Umbilical cord (tissue), 2 donors: ENCODE data around the gene RAB3D. TPM values are rescaled to one million over a fixed set of nuclear protein-coding genes. Genes with fewer than 3 reads are reported as not detected.
"Not testable (repeated sequence)": the region's sequence is repeated elsewhere in the genome, so short reads cannot be mapped to it uniquely, and the experiment has no call there.

Experiments used
- DNase-seq: peaks from one replicate; pipeline ENCODE4 v3.0.0-alpha.2; 2015; ENCODE audit warnings: low spot score
- total RNA-seq: library from RNA; depleted of rRNA; stranded (reverse); fragments of >200 nt; gene quantifications from one replicate; pipeline ENCODE4 v1.2.3, GENCODE V29; 2014; ENCODE audit warnings: low replicate concordance; ENCODE audit not compliant: insufficient read depth

RAB3D gene
- total RNA-seq, 1 donor from 2014 or later, result 22.4 TPM

DNA sequence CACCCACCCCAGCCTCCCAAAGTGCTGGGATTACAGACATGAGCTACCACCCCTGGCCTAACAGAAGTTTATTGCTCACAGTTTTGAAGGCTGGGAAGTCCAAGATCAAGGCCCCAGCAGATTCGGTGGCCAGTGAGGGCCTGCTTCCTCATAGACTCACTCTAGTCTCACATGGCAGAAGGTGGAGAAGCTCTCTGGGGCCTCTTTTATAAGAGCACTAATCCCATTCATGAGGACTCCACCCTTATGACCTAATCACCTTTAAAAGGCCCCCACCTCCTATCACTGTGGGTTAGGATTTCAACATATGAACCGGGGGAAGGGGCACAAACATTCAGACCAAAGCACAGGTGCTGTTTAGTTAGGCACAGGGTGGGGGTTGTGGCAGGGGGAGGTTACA lies 28.1 kb upstream of the RAB3D start:
- no peak for DNase-seq

DNA sequence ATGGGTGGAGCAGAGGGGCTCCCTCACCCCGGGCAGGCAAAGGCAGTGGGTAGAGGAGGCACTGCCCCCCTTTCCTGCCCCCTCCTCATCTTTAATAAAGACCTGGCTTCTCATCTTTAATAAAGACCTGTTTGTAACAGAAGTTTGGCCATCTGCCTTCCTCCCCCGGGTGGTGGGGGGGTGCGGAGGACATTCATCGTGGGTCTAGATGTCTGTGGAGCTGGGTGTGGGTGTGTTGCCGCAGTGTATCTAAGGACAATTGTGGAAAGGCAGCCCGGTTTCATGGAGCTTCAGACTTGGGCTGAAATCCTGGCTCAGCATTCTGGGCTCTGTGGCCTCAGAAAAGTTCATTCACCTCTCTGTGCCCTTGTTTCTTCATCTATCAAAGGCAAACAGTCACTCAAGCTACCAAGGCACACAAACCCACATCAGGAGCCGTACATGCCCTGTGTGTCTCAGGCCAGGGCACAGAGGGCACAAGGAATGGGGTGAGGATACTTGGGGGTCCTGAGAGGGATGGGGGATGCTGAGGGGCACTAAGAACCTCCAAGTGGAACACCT lies 26.2 kb upstream of the RAB3D start:
- DNase-seq, result no peak

GRCh38 chr19:11364935-11365334 lies 25.5 kb upstream of the RAB3D start:
- DNase-seq, result no peak

- no peak for DNase-seq
These were observed 24.9 kb upstream of the RAB3D start for GRCh38 chr19:11364296-11364904.

- no peak for DNase-seq
These were observed 24.4 kb upstream of the RAB3D start for GRCh38 chr19:11363881-11364280.

DNA sequence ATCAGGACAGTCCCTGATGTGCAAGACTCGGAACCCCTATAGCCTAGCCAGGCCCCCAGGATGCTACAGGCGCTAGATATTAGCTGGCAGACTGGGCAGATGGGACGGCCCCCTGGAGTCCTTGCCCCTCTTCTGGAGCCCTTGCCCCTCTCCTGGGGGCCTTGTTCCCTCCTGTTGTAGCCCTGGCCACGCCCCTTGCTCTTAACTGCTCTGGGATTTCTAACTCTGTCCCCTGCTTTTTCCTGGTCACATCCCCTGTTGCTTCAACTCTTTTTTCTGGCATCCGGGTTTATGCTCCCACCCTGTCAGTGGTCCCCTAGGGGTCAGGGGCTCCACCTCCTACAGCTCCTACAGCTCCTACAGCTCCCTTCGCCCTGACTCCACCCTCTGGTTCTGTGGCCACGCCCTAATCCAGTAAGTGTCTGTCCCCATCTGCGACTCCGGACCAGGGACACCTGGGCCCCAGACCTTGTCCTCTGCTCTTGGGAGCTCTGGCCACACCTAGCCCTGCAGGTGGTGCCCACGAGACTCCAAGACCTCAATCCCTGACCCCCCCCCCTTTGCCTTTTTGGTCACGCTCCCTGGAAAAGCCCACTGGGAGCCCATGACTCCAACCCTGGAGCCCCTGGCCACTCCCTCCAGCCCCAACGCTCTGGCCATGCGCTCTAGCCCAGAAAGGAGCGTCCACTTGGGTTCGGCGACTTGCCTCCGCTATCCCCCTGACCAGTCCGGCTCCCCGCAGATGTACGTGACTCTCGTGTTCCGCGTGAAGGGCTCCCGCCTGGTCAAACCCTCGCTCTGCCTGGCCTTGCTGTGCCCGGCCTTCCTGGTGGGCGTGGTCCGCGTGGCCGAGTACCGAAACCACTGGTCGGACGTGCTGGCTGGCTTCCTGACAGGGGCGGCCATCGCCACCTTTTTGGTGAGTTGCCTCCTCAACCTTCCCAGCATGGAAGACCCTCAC lies 22.6 kb upstream of the RAB3D start:
- DNase-seq, result no peak

DNA sequence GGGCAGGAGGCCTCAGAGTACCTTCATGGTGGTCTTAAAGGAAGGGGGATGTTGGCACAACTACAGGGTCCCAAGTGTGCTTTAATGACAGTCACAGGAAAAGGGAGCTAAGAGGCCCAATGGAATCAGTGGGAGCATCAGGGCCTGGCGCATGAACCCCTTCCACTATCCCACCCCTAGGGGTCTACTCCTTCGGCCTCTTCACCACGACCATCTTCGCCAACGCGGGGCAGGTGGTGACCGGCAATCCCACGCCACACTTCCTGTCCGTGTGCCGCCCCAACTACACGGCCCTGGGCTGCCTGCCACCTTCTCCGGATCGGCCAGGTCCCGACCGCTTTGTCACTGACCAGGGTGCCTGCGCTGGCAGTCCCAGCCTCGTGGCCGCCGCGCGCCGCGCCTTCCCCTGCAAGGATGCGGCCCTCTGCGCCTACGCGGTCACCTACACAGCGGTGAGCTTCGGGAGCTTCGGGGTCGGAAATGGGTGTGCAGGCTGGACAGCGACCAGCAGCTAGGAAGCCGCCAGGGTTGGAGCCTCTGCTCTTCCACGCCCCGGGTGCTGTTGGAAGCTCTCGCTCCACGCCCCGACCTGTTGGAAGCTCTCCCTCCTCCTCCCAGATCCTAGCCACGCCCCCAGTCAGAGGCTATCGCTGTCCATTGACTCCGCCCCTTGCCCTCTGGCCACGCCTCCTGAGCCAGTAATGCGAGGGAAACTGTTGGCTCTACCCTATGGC lies 21.7 kb upstream of the RAB3D start:
- DNase-seq, result no peak

DNA sequence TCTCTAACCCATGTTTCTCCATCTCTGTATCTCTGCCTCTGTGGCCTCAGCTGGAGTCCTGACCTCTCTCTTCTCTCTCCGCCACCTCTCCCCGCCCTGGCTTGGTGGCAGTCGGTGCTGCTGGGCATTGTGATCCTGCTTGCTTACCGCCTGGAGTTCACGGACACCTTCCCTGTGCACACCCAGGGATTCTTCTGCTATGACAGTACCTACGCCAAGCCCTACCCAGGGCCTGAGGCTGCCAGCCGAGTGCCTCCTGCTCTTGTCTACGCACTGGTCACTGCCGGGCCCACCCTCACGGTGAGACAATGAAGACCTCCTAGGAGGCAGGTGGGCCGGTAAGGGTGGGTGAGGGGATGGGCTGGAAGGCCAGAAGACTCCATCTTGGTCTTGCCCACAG lies 20.0 kb upstream of the RAB3D start:
- DNase-seq, result no peak

DNA sequence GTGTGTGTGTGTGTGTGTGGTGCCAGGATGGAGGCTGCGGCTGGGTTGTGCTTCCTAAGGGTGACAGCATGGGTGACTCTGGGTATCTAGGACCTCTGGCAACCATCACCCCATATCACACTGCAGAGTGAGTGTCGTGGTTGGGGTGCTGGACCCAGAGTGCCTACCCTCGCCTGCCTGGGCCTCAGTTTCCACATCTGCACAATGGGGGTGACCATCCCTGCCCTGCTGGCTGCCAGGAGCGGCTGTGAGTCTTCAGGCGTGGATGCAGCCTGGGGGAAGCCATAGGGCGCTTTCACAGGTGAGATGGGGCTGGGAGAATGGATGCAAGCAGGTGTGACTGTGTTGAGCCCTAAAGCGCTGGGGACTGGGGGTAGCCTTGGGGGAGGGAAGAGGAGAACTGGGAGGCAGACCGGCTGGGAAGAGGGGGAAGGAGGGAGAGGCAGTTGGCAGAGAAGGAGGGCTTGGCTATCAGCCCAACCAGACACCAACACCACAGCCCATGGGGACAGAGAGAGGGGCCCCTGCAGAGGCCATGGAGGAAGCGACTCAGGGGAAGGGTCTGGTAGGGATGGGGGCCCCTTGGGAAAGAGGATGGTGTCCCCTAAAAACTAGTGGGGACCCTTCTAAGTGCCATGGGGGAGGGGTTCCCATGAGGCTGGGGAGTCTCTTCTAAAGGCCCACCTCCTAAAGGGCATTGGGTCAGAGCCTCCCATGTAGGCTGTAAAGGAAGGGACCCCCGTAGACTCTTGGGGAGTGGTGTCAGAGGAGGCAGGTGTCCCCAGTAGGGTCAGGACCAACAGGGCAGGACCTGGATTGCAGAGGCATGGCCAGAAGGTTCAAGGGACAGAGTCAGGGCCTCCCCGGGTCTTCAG lies 17.5 kb upstream of the RAB3D start:
- DNase-seq, result no peak

GRCh38 chr19:11356074-11356397 lies 16.6 kb upstream of the RAB3D start:
- DNase-seq, result no peak

DNA sequence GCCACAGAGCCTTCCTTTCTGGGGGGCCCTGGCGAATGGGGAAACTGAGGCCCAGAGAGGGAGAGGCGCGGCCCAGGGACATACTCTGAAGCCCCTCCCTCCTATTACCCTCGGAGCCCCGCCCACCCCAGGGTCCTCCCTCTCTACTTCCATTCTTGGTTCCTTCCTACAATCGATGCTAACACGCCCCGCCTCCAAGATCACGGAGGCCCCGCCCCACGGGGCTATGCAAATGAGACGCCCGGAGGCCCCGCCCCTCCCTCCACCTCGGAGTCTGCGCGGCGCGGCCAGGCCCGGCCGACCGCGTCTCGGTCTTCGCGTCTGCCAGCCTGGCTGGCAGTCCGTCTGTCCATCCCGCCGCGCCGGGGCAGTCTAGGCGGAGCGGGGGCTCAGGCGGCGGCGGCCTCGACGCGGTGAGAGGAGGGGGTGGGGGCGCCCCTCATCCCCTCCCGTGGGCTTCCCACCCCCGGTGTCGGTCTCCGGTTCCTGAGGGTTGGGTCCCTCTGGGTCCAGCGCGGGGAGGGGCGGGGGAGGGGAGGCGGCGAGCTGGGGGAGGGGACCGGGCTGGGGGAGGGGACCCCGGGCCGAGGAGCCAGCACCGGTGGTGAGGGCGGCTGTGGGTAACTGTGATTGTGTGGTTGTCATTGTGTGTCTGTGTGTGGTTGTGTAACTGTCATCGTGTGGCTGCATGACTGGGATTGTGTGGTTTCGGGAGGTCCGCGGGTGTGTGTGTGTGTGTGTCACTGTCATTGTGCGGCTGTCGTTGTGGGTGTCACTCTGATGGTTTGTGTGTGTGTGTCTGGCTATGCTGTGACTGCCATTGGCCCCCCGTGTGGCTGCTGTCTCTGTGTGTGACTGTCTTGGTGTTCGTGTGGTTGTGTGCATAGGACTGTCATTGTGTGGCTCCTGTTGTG lies 16.0 kb upstream of the RAB3D start, which contains the start of gene PLPPR2:
PLPPR2 (plus strand) TSS at position 273 of the 914 bp plus-strand sequence. CDS start 2,242 bp downstream, outside the sequence.
- DNase-seq, result peak; percentile 91

- not testable (repeated sequence) for DNase-seq
These were observed 14.6 kb upstream of the RAB3D start for GRCh38 chr19:11354102-11354501.

DNA sequence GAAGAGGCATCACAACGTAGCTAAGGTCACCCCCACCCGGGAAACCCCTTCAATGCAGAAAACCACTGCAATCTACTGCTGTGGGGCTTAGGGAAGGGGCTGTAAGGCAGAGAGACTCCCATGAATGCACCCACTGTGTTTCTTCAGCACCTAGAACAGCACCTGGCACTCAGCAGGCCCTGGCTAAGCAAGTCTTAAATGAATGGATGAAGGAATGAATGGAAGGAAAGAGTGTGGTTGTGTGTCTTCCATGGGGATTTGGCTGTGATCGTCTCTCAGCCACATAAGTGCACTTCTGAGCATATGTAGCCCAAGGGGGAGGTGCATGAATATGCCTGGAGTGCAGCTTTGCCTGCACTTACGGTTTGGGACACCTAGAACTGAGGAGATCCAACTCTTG lies 9.7 kb upstream of the RAB3D start:
- DNase-seq, result no peak

DNA sequence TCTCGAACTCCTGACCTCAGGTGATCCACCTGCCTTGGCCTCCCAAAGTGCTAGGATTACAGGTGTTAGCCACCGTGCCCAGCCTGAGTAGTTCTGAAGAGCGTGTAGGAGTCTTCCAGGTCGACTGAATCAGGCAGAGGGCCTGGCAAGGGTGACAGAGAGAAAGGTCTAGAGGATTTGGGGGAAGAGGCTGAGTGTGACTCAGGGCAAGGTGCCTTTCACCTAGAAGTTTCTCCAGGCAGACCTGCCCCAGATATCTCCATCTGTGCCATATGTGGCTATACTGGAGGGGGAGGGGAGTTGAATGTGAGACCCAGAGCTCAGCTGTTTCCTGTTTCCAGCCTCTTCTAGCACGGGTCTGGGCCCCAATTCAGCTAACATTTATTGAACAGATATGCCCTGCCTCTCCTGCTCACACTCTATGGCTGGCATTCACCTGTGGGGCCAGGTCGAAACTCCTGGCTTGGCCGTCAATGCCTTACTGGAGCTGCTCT lies 8.1 kb upstream of the RAB3D start:
- DNase-seq, result no peak

- peak; percentile 100 for DNase-seq
These were observed 6.9 kb upstream of the RAB3D start, which contains the start of the genes CCDC159 and TMEM205 for GRCh38 chr19:11346104-11346940. TSS of gene CCDC159 (plus strand) at chr19:11346519. CDS start at chr19:11346607, 88 bp downstream. TSS of gene TMEM205 (minus strand) at chr19:11346268. CDS start at chr19:11345619, 649 bp downstream.

DNA sequence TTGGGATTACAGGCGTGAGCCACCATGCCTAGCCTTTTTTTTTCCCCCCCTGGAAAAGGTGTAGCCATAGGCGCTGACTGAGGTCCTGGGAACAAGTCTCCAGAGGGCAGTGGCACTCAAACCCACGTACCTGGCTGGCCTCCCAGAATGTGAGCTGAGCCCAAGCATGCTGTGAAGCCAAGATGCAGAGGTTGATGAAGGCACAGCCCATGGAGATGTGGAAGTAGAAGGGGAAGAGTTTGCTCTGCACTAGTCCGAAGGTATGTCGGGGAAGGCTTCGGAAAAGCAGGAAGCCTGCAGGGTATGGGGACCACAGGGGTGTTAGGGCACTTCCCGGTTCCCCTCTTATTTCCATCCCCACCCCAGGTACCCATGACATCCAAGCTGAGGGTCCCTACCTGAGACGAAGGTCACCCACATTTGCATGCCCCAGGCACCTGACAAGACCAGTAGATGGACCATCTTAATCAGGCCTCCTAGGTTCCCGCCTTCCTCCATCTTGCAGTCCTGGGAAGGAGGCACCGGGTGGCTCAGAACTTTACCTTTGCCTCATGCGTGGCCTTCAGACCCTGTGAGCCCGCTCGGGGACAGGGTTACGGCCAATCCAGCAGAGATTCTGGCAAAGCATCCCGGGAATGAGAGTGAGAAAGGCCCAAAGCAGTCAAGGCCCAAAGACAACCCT lies 5.8 kb upstream of the RAB3D start:
- no peak for DNase-seq

GRCh38 chr19:11342429-11342828 lies 3.0 kb upstream of the RAB3D start:
- DNase-seq, result no peak

GRCh38 chr19:11340099-11340467 lies 626 bp upstream of the RAB3D start:
- DNase-seq, result not testable (repeated sequence)
